ENCODE results near the gene CCDC178. TPM values are rescaled to one million over a fixed set of nuclear protein-coding genes. Genes with fewer than 3 reads are reported as not detected.

The CCDC178 gene
- polyA plus RNA-seq, 1 donor from 2014 or later = not detected

DNA sequence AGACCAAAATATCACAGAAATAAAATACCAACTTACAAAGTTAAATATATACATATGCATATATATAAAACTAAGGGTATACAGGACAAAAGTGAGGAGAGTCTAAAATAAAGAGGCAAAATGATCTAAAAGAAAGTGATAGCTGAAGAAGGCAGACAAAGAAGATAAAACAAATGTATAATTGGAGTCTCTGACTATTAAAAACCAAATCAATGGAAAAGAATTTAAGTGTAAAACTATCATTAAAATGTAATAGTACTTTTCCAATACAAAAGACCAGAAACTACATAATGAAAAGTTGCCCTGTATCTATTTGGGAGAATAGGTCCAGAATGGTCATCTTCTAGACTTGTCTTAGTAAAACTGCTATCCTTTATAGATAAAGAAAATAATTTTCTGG lies 400.3 kb downstream of the CCDC178 start:
- no peaks in the 10 kb centered on the region for H3K27me3 ChIP-seq (ENCODE audit: insufficient read depth, low read depth, low read length)
- H3K9me2 ChIP-seq (ENCODE audit: insufficient read depth, low read length) = no peaks in the 10 kb centered on the region
- no peak overlapping the region for H3K27ac ChIP-seq (ENCODE audit: low read length)
- H3K9ac ChIP-seq (ENCODE audit: low read length) = no peak overlapping the region
- no peak overlapping the region for H2AFZ ChIP-seq (ENCODE audit: low read depth, low read length)
- no peaks in the 10 kb centered on the region for H4K20me1 ChIP-seq (ENCODE audit: insufficient read depth)
- no peaks in the 10 kb centered on the region for H3K79me2 ChIP-seq (replicated peaks; ENCODE audit: insufficient read depth, low read length)
- no peak overlapping the region for H3K4me2 ChIP-seq (ENCODE audit: low read length)
- H3K9me3 ChIP-seq (ENCODE audit: low read length) = peaks cover 5% of the 10 kb centered on the region
- H3K36me3 ChIP-seq (ENCODE audit: insufficient read depth, low read length) = no peaks in the 10 kb centered on the region
- H3K4me3 ChIP-seq (ENCODE audit: low read length) = no peak overlapping the region
- no peaks in the 10 kb centered on the region for H3F3A ChIP-seq (ENCODE audit: insufficient read depth, low read length, poor library complexity, severe bottlenecking)
- no peak for TF ChIP-seq POLR2AphosphoS5 (IDR thresholded peaks at IDR 0.05)
- TF ChIP-seq TAF1 (IDR thresholded peaks at IDR 0.05; ENCODE audit: low read depth) = no peak
- no peak for TF ChIP-seq SMC3 (conservative IDR thresholded peaks at IDR 0.05; ENCODE audit: poor library complexity)
- no peak for TF ChIP-seq EP300 (conservative IDR thresholded peaks at IDR 0.05; ENCODE audit: poor library complexity, severe bottlenecking)
- no peak for TF ChIP-seq RAD21 (conservative IDR thresholded peaks at IDR 0.05)
- TF ChIP-seq, protein P1, sequence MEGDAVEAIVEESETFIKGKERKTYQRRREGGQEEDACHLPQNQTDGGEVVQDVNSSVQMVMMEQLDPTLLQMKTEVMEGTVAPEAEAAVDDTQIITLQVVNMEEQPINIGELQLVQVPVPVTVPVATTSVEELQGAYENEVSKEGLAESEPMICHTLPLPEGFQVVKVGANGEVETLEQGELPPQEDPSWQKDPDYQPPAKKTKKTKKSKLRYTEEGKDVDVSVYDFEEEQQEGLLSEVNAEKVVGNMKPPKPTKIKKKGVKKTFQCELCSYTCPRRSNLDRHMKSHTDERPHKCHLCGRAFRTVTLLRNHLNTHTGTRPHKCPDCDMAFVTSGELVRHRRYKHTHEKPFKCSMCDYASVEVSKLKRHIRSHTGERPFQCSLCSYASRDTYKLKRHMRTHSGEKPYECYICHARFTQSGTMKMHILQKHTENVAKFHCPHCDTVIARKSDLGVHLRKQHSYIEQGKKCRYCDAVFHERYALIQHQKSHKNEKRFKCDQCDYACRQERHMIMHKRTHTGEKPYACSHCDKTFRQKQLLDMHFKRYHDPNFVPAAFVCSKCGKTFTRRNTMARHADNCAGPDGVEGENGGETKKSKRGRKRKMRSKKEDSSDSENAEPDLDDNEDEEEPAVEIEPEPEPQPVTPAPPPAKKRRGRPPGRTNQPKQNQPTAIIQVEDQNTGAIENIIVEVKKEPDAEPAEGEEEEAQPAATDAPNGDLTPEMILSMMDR (IDR thresholded peaks at IDR 0.05; ENCODE audit: poor library complexity, severe bottlenecking) = no peak

DNA sequence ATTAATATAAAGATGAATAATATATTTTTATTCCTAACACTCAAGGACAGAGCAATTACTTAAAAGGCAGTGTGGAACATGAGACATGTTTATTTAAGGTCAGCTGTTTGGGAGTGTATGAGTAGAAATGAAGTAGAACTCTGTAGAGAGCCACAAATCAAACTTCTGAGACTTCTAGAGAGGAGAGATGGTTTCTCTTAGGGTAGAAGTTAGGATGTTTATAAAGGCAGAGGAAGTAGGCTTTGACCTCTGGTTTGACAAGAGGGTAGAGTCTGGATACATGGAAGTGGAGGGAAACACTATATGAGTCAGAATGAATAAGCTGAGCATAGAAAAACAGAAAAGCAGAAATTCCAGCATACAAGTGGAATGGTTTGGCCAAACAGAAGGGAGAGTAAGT lies 405.6 kb downstream of the CCDC178 start:
- no peaks in the 10 kb centered on the region for H4K20me1 ChIP-seq (ENCODE audit: insufficient read depth)
- H2AFZ ChIP-seq (ENCODE audit: low read depth, low read length) = no peak overlapping the region
- H3K9me3 ChIP-seq (ENCODE audit: low read length) = peaks cover 5% of the 10 kb centered on the region
- no peak overlapping the region for H3K4me3 ChIP-seq (ENCODE audit: low read length)
- no peak overlapping the region for H3K4me2 ChIP-seq (ENCODE audit: low read length)
- H3K27ac ChIP-seq (ENCODE audit: low read length) = no peak overlapping the region
- H3F3A ChIP-seq (ENCODE audit: insufficient read depth, low read length, poor library complexity, severe bottlenecking) = no peaks in the 10 kb centered on the region
- no peak overlapping the region for H3K9ac ChIP-seq (ENCODE audit: low read length)
- TF ChIP-seq SMC3 (conservative IDR thresholded peaks at IDR 0.05; ENCODE audit: poor library complexity) (no peak), POLR2AphosphoS5 (IDR thresholded peaks at IDR 0.05) (no peak), RAD21 (conservative IDR thresholded peaks at IDR 0.05) (no peak), EZH2 (IDR thresholded peaks at IDR 0.05; ENCODE audit: borderline replicate concordance, insufficient read depth, low read length, poor library complexity, severe bottlenecking) (no peak), TAF1 (IDR thresholded peaks at IDR 0.05; ENCODE audit: low read depth) (no peak), MXI1 (conservative IDR thresholded peaks at IDR 0.05; ENCODE audit: poor library complexity, severe bottlenecking) (no peak), EP300 (conservative IDR thresholded peaks at IDR 0.05; ENCODE audit: poor library complexity, severe bottlenecking) (no peak)
- TF ChIP-seq, protein P1 (IDR thresholded peaks at IDR 0.05; ENCODE audit: poor library complexity, severe bottlenecking) = no peak
- TF ChIP-seq, protein P2, sequence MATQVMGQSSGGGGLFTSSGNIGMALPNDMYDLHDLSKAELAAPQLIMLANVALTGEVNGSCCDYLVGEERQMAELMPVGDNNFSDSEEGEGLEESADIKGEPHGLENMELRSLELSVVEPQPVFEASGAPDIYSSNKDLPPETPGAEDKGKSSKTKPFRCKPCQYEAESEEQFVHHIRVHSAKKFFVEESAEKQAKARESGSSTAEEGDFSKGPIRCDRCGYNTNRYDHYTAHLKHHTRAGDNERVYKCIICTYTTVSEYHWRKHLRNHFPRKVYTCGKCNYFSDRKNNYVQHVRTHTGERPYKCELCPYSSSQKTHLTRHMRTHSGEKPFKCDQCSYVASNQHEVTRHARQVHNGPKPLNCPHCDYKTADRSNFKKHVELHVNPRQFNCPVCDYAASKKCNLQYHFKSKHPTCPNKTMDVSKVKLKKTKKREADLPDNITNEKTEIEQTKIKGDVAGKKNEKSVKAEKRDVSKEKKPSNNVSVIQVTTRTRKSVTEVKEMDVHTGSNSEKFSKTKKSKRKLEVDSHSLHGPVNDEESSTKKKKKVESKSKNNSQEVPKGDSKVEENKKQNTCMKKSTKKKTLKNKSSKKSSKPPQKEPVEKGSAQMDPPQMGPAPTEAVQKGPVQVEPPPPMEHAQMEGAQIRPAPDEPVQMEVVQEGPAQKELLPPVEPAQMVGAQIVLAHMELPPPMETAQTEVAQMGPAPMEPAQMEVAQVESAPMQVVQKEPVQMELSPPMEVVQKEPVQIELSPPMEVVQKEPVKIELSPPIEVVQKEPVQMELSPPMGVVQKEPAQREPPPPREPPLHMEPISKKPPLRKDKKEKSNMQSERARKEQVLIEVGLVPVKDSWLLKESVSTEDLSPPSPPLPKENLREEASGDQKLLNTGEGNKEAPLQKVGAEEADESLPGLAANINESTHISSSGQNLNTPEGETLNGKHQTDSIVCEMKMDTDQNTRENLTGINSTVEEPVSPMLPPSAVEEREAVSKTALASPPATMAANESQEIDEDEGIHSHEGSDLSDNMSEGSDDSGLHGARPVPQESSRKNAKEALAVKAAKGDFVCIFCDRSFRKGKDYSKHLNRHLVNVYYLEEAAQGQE (IDR thresholded peaks at IDR 0.05; ENCODE audit: borderline replicate concordance) = no peak
- H3K27me3 ChIP-seq (ENCODE audit: insufficient read depth, low read depth, low read length) = no peaks in the 10 kb centered on the region
- no peaks in the 10 kb centered on the region for H3K79me2 ChIP-seq (replicated peaks; ENCODE audit: insufficient read depth, low read length)
- H3K9me2 ChIP-seq (ENCODE audit: insufficient read depth, low read length) = no peaks in the 10 kb centered on the region
- H3K36me3 ChIP-seq (ENCODE audit: insufficient read depth, low read length) = no peaks in the 10 kb centered on the region
